ENCODE measurements around the gene SCN4B. TPM values are rescaled to one million over a fixed set of nuclear protein-coding genes. Genes with fewer than 3 reads are reported as not detected.

SCN4B gene
- total RNA-seq, 2 experiments from 2014 or later, result not detected

DNA sequence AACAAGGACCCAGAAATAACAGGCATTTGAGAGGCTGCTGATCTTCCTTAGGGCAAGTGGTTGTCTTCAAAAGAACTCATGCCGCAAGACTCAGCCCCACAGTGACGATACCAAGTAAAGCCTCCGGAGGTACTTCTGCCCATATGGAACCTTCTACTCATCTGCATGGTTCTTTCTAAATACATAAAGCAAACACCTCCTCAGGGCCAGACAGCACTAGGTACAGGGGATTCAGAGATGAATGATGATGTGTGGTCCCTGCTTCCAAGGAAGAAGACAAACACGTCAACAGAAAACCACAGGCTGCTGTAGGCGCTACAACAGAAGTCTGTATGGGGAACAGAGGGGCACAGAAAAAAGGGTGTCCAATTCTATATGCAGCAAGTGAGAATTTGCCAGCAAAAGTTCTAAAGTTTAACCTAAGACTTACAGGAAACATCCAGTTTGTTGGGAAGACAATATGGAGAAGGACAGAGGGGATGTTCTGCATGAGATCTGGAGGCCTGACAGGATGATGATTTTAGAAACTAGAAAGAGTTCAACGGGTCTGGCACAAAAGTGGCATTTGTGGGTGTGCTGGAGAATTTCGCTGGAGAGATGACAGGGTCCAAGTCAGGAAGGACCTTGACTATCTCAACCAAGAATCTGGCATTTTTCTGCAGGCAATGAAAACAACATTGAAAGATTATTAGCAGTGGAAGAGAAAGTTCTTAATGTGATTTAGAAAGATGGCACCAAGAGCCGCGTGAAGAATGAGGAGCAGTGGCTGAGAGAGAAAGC, 48.5 kb upstream of the SCN4B start:
- Mint-ChIP-seq H3K36me3 (ENCODE audit: low read depth) (peaks cover 38% of the 10 kb centered on the region), H3K9me3 (no peaks in the 10 kb centered on the region), H3K27ac (no peak overlapping the region), H3K4me3 (no peak overlapping the region), H3K27me3 (no peaks in the 10 kb centered on the region), H3K4me1 (ENCODE audit: low read depth) (peaks cover 11% of the 10 kb centered on the region)
- H3K27me3 ChIP-seq (ENCODE audit: control insufficient read depth in 1 of 2, insufficient read depth in 2 of 2, low read length in 2 of 2), result no peaks in the 10 kb centered on the region
- H3K9me3 ChIP-seq (ENCODE audit: control insufficient read depth in 1 of 2, insufficient read depth in 1 of 2, low read length in 2 of 2), result no peaks in the 10 kb centered on the region
- TF ChIP-seq, protein P1, sequence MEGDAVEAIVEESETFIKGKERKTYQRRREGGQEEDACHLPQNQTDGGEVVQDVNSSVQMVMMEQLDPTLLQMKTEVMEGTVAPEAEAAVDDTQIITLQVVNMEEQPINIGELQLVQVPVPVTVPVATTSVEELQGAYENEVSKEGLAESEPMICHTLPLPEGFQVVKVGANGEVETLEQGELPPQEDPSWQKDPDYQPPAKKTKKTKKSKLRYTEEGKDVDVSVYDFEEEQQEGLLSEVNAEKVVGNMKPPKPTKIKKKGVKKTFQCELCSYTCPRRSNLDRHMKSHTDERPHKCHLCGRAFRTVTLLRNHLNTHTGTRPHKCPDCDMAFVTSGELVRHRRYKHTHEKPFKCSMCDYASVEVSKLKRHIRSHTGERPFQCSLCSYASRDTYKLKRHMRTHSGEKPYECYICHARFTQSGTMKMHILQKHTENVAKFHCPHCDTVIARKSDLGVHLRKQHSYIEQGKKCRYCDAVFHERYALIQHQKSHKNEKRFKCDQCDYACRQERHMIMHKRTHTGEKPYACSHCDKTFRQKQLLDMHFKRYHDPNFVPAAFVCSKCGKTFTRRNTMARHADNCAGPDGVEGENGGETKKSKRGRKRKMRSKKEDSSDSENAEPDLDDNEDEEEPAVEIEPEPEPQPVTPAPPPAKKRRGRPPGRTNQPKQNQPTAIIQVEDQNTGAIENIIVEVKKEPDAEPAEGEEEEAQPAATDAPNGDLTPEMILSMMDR (IDR thresholded peaks at IDR 0.05), result no peak
- intact Hi-C loops (cut with DNase I, micrococcal nuclease), result loop anchor here (2.0 to 5.0 kb wide), 4 partner anchors 24 to 141 kb away; partner anchors contain the start of genes CD3D (in 1 of the 2), CD3G (in 1 of the 2) and JAML (in 1 of the 2)
- ATAC-seq (ENCODE audit: poor library complexity) (peak; percentile 83), DNase-seq (peak in 6 of 14 experiments; percentile 34 to 71 (median 48))
- ChIA-PET CTCF (no interaction called here), POLR2A (interaction anchor here (1.4 to 2.1 kb wide), 2 partner anchors 14 to 24 kb away, joined by 8 to 10 read pairs; partner anchors contain the start of gene JAML)
- H3K4me1 ChIP-seq (ENCODE audit: insufficient read depth, low read length), result peaks cover 61% of the 10 kb centered on the region
- H3K36me3 ChIP-seq (ENCODE audit: insufficient read depth, low read length), result peaks cover 53% of the 10 kb centered on the region
- peak overlapping the region in 1 of 2 donors; percentile 42 for H3K27ac ChIP-seq (ENCODE audit: low read depth in 1 of 2, low read length in 2 of 2)
- no peak overlapping the region for H3K4me3 ChIP-seq (ENCODE audit: low read length)

DNA sequence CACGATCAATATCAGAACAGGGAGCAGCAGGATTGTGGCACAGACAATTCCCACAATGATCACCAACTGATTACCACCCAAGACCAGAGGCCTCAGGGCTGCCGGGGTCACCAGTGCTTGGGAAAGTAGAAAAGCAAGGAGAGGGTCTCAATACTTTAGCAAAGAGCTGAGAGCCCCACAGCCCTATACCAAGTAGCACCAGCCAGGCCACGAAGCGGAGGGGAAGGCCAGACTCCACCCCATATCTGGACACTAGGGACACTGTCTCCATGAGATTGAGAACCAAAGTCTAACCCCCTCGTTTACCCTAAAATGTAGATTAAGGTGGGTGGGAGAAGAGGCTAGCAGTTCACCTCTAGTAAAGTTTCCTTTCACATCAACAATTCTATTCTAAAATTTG, 47.9 kb upstream of the SCN4B start:
- ATAC-seq (ENCODE audit: poor library complexity) (no peak), DNase-seq (no peak)
- H3K27ac ChIP-seq (ENCODE audit: low read depth in 1 of 2, low read length in 2 of 2), result peak overlapping the region; percentile 14 to 36
- no peak overlapping the region for H3K4me3 ChIP-seq (ENCODE audit: low read length)
- peaks cover 41% of the 10 kb centered on the region for H3K36me3 Mint-ChIP-seq (ENCODE audit: low read depth)
- ChIA-PET POLR2A (no interaction called here), CTCF (no interaction called here)
- peaks cover 11% of the 10 kb centered on the region for H3K4me1 Mint-ChIP-seq (ENCODE audit: low read depth)
- H3K4me3 Mint-ChIP-seq, result no peak overlapping the region
- H3K4me1 ChIP-seq (ENCODE audit: insufficient read depth, low read length), result peaks cover 56% of the 10 kb centered on the region
- H3K27ac Mint-ChIP-seq, result no peak overlapping the region
- no peaks in the 10 kb centered on the region for H3K27me3 ChIP-seq (ENCODE audit: control insufficient read depth in 1 of 2, insufficient read depth in 2 of 2, low read length in 2 of 2)
- peaks cover 52% of the 10 kb centered on the region for H3K36me3 ChIP-seq (ENCODE audit: insufficient read depth, low read length)
- no peaks in the 10 kb centered on the region for H3K27me3 Mint-ChIP-seq
- TF ChIP-seq, protein P1 (IDR thresholded peaks at IDR 0.05), result no peak
- no peaks in the 10 kb centered on the region for H3K9me3 ChIP-seq (ENCODE audit: control insufficient read depth in 1 of 2, insufficient read depth in 1 of 2, low read length in 2 of 2)
- no peaks in the 10 kb centered on the region for H3K9me3 Mint-ChIP-seq
- intact Hi-C loops (cut with DNase I, micrococcal nuclease), result loop anchor here (2.0 to 5.0 kb wide), 4 partner anchors 24 to 142 kb away; partner anchors contain the start of genes CD3D (in 1 of the 2), CD3G (in 1 of the 2) and JAML (in 1 of the 2)

DNA sequence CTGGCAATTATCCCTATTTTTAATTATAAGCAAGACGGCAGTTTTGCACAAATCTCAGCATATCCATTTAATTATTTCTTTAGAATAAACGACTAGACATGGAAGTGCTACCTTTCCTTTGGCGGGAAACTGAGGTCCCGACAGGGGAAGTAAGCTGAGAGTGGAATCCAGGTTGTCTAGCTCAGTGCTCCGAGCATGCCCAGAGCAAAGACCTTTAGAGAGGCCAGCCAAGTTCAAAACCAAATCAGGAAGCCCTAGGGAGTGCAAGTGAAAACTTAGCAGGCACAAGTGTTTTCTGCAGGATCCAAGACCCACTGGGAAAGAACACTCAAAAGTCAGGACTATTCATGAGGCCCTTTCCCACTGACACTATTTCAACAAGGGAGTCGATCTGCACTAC, 46.5 kb upstream of the SCN4B start:
- ATAC-seq (ENCODE audit: poor library complexity) (no peak), DNase-seq (no peak)
- Mint-ChIP-seq H3K36me3 (ENCODE audit: low read depth) (peaks cover 55% of the 10 kb centered on the region), H3K27ac (peak overlapping the region; percentile 52), H3K4me3 (no peak overlapping the region), H3K4me1 (ENCODE audit: low read depth) (peaks cover 11% of the 10 kb centered on the region), H3K27me3 (no peaks in the 10 kb centered on the region), H3K9me3 (no peaks in the 10 kb centered on the region)
- no peaks in the 10 kb centered on the region for H3K9me3 ChIP-seq (ENCODE audit: control insufficient read depth in 1 of 2, insufficient read depth in 1 of 2, low read length in 2 of 2)
- no peaks in the 10 kb centered on the region for H3K27me3 ChIP-seq (ENCODE audit: control insufficient read depth in 1 of 2, insufficient read depth in 2 of 2, low read length in 2 of 2)
- intact Hi-C loops (cut with DNase I, micrococcal nuclease), result loop anchor here (2.0 to 5.0 kb wide), 2 partner anchors 154 to 288 kb away; no protein-coding TSS in a partner anchor
- peaks cover 51% of the 10 kb centered on the region for H3K4me1 ChIP-seq (ENCODE audit: insufficient read depth, low read length)
- ChIA-PET CTCF (interaction anchor here (0.6 to 2.3 kb wide), 46 partner anchors 10 to 392 kb away, joined by 3 to 31 read pairs (median 5); partner anchors contain the start of genes ATP5MG, CD3E, JAML and MPZL2), POLR2A (interaction anchor here (0.6 to 2.2 kb wide), 13 partner anchors 9 to 147 kb away, joined by 3 to 13 read pairs (median 4); partner anchors contain the start of genes CD3E, CD3G, JAML and MPZL3)
- peaks cover 56% of the 10 kb centered on the region for H3K36me3 ChIP-seq (ENCODE audit: insufficient read depth, low read length)
- no peak overlapping the region for H3K27ac ChIP-seq (ENCODE audit: low read depth in 1 of 2, low read length in 2 of 2)
- H3K4me3 ChIP-seq (ENCODE audit: low read length), result no peak overlapping the region
- TF ChIP-seq, protein P1 (IDR thresholded peaks at IDR 0.05), result no peak
